K562 (cell line): ENCODE data around the gene CISD3. TPM values are rescaled to one million over a fixed set of nuclear protein-coding genes. Genes with fewer than 3 reads are reported as not detected.
A peak's percentile ranks its signal among the peaks of the same experiment; 100 is the strongest.

Source experiments
- ARID1B ChIP-seq: fragments of 450-650 bp; IDR thresholded peaks from 2 replicates; pipeline ENCODE4 v1.6.1; 2016; ENCODE audit warnings: antibody characterized with exemption, mild to moderate bottlenecking, inconsistent platforms
- ARID2 ChIP-seq: fragments of 450-650 bp; IDR thresholded peaks from 2 replicates; pipeline ENCODE4 v1.6.1; 2017; ENCODE audit warnings: antibody characterized with exemption, mild to moderate bottlenecking
- E4F1 ChIP-seq: fragments of 250-450 bp; sonication (Bioruptor Pico); IDR thresholded peaks from 2 replicates; pipeline ENCODE4 v1.5.0; 2021; ENCODE audit warnings: mild to moderate bottlenecking, borderline replicate concordance
- GATA2 ChIP-seq: sonication (generic); formaldehyde crosslinking; IDR thresholded peaks from 2 replicates; pipeline ENCODE4 v1.4.0; 2020; ENCODE audit warnings: mild to moderate bottlenecking, missing genetic modification reagents
- HMGN3 ChIP-seq: IDR thresholded peaks from 2 replicates; pipeline ENCODE4 v1.6.1; 2011; ENCODE audit warnings: borderline replicate concordance, low read depth, mild to moderate bottlenecking, mixed read lengths, low read length; ENCODE audit not compliant: insufficient read length; ENCODE audit errors: extremely low read depth
- RBBP5 ChIP-seq: fragments of 200-600 bp; sonication (generic); IDR thresholded peaks from 2 replicates; pipeline ENCODE4 v1.6.1; 2012; ENCODE audit warnings: borderline replicate concordance, mild to moderate bottlenecking, low read length, control low read depth, inconsistent platforms; ENCODE audit not compliant: insufficient read depth, poor library complexity, severe bottlenecking
- ZBTB8A ChIP-seq: fragments of 450-650 bp; IDR thresholded peaks from 2 replicates; pipeline ENCODE4 v1.6.1; 2018; ENCODE audit warnings: mild to moderate bottlenecking, moderate library complexity; ENCODE audit not compliant: partially characterized antibody
- ZC3H11A ChIP-seq: IDR thresholded peaks from 2 replicates; pipeline ENCODE4 v1.6.1; 2012; ENCODE audit warnings: low read depth, low read length, improper control_type of control experiment
- ZNF274 ChIP-seq: IDR thresholded peaks from 2 replicates; pipeline ENCODE4 v1.6.1; 2011; ENCODE audit warnings: low read depth, mild to moderate bottlenecking, low read length, moderate library complexity, borderline replicate concordance
- ZNF407 ChIP-seq: fragments of 450-650 bp; IDR thresholded peaks from 2 replicates; pipeline ENCODE4 v1.6.1; 2016; ENCODE audit warnings: low read depth
- ZNF668 ChIP-seq: fragments of 250-450 bp; sonication (Bioruptor Pico); IDR thresholded peaks from 2 replicates; pipeline ENCODE4 v1.8.0; 2022; ENCODE audit warnings: mild to moderate bottlenecking, inconsistent platforms
- polyA plus RNA-seq, 8 experiments: library from polyadenylated mRNA; depleted of rRNA in 4 of 8; stranded (reverse) in 5 of 8; unstranded in 3 of 8; fragments of >200 nt; fragmentation: Nextera tagmentation in 2 of 8; fragmentation: Illumina TruSeq in 1 of 8; extraction: Ambion mirVana in 2 of 8; extraction: Trizol in 1 of 8; gene quantifications; 2 replicates each; pipeline versions ENCODE4 v1.2.1 to v1.2.3, GENCODE V29; 2011 to 2014; ENCODE audit warnings: inconsistent platforms in 1 of 8, missing spikeins in 1 of 8
- total RNA-seq, 7 experiments: library from RNA; depleted of rRNA in 6 of 7; stranded (reverse); fragments of >200 nt in 6 of 7; fragmentation: Illumina TruSeq in 2 of 7; extraction: Trizol in 2 of 7; gene quantifications; 2 replicates each; pipeline versions ENCODE4 v1.2.1 to v1.2.3, GENCODE V29; 2011 to 2021; ENCODE audit warnings: low replicate concordance in 1 of 7
- TF ChIP-seq, protein P1 (sequence below): sonication (generic); formaldehyde crosslinking; IDR thresholded peaks from 2 replicates; pipeline ENCODE4 v1.8.1; 2023; ENCODE audit warnings: mild to moderate bottlenecking, missing genetic modification reagents
- TF ChIP-seq, protein P2 (sequence below): fragments of 200-800 bp; sonication (Bioruptor generic); IDR thresholded peaks from 2 replicates; pipeline ENCODE4 v1.6.1; 2017; ENCODE audit warnings: missing genetic modification characterization, missing compliant biosample characterization

Gene CISD3
- total and polyA plus RNA-seq, 9 of the 15 experiments (the other 6 are each of a cell fraction or from before 2014, with no cell fraction given) = 5.0 to 60.7 (median 15.7) TPM

GRCh38 chr17:38729886-38730525 is at the start of gene CISD3 (continued):
- TF ChIP-seq ZNF407 = no peak
- TF ChIP-seq, protein P1, sequence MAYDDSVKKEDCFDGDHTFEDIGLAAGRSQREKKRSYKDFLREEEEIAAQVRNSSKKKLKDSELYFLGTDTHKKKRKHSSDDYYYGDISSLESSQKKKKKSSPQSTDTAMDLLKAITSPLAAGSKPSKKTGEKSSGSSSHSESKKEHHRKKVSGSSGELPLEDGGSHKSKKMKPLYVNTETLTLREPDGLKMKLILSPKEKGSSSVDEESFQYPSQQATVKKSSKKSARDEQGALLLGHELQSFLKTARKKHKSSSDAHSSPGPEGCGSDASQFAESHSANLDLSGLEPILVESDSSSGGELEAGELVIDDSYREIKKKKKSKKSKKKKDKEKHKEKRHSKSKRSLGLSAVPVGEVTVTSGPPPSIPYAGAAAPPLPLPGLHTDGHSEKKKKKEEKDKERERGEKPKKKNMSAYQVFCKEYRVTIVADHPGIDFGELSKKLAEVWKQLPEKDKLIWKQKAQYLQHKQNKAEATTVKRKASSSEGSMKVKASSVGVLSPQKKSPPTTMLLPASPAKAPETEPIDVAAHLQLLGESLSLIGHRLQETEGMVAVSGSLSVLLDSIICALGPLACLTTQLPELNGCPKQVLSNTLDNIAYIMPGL = peak; percentile 58; the same call in 1 of the 2 replicates
- no peak for TF ChIP-seq ZBTB8A
- TF ChIP-seq E4F1 (CRISPR knock-in tag) = no peak
- no peak for TF ChIP-seq GATA2 (CRISPR knock-in tag)
- TF ChIP-seq RBBP5 = peak; percentile 60
- no peak for TF ChIP-seq ZC3H11A
- TF ChIP-seq ARID1B = no peak
- TF ChIP-seq, protein P2, sequence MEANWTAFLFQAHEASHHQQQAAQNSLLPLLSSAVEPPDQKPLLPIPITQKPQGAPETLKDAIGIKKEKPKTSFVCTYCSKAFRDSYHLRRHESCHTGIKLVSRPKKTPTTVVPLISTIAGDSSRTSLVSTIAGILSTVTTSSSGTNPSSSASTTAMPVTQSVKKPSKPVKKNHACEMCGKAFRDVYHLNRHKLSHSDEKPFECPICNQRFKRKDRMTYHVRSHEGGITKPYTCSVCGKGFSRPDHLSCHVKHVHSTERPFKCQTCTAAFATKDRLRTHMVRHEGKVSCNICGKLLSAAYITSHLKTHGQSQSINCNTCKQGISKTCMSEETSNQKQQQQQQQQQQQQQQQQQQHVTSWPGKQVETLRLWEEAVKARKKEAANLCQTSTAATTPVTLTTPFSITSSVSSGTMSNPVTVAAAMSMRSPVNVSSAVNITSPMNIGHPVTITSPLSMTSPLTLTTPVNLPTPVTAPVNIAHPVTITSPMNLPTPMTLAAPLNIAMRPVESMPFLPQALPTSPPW = peak; percentile 95
- no peak for TF ChIP-seq ZNF668 (CRISPR knock-in tag)
- peak; percentile 94 for TF ChIP-seq HMGN3
- no peak for TF ChIP-seq ZNF274
- no peak for TF ChIP-seq ARID2
